Lower leg skin (tissue), 4 donors: ENCODE results near the gene EML6. TPM values are rescaled to one million over a fixed set of nuclear protein-coding genes. Genes with fewer than 3 reads are reported as not detected.

Experiments used
- DNase-seq, 2 donors: peaks; one replicate each; pipeline ENCODE4 v3.0.0-alpha.2; 2019; ENCODE audit warnings: low spot score in 2 of 2
- H3K4me3 ChIP-seq: fragments of 200-600 bp; sonication (generic); 2 replicates; pipeline ENCODE4 v1.5.1; 2017; ENCODE audit warnings: mild to moderate bottlenecking, low read depth; ENCODE audit not compliant: poor library complexity, severe bottlenecking
- POLR2A ChIP-seq, 2 donors: fragments of 450-650 bp; IDR thresholded peaks; one replicate each; pipeline ENCODE4 v1.6.1; 2016 to 2017; ENCODE audit warnings: antibody characterized with exemption in 2 of 2, mild to moderate bottlenecking in 1 of 2, moderate library complexity in 1 of 2
- WGBS, 2 donors: methylation state at CpG; one replicate each; pipeline ENCODE4 v1.1.5; 2018; 5-methylcytosine and 5-hydroxymethylcytosine counted together
- intact Hi-C: fragments of 100-400 bp; cut with DNase I; formaldehyde crosslinking; loops from one replicate; pipeline ENCODE4 v1.15.0; 2023; ENCODE audit warnings: low total_unique reads
- total RNA-seq, 4 donors: library from RNA; depleted of rRNA; stranded (reverse); fragments of >200 nt; gene quantifications; one replicate each; pipeline ENCODE4 v1.1.0, GENCODE V29; 2016
- TF ChIP-seq, protein P1 (sequence below), 3 donors: fragments of 450-650 bp; IDR thresholded peaks; one replicate each; pipeline ENCODE4 v1.5.1; 2016; ENCODE audit warnings: antibody characterized with exemption in 3 of 3, mild to moderate bottlenecking in 3 of 3, moderate library complexity in 2 of 3

Gene EML6
- 1 to 10 TPM; 1.8 to 4.4 (median 3.3) TPM for total RNA-seq

DNA sequence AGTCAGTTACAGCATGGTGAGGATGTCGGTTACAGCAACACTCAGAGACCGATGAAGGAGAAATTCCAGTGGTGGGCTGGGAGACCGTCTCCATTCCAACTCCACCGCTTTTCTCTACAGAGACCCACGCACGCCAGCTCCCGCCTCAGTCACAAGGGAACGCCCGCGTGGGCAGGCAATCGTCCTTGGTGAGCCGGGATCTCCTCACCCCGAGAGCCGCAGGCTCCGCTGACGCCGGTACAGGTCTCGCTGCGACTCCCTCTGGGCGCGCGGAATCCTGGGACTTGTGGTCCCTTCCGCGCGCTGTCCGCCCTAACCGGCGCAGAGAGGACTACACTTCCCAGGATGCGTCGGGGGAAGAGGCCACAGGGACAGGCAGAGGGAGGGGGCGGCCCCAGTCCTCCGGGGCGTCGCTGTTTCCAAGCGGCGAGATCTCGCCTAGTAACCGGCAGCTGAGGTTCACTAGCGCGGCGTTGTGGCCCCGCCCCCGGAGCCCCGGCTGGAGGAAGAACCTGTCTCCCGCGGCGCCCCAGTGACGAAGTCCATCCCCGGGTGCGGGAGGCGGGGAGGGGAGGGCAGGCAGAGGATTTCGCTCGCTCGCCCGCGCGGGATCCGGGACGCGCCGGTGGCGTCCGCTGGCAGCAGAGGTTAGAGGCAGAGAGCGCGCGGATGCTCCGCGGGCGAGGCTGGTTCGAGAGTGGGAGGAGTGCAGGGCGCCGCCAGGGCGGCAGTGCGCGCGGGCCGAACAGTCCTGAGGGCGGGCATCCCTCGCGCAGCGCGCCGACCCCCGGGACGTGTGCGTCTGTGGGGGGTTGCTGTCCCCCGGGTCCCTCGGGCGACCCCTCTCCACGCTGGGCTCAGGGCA is at the start of gene EML6:
Gene EML6, plus strand, starts transcription at position 532 of the 865 bp plus-strand sequence. CDS start 1,400 bp downstream, outside the sequence.
- H3K4me3 ChIP-seq, result peak within 1 kb of the TSS; percentile 49
- peak; percentile 98 to 99 for DNase-seq
- intact Hi-C loops, result loop anchor here (10.0 kb wide), 1 partner anchor 111 kb away; no protein-coding TSS in a partner anchor
- no peak for TF ChIP-seq POLR2A (IDR thresholded peaks at IDR 0.05)
- TF ChIP-seq, protein P1, sequence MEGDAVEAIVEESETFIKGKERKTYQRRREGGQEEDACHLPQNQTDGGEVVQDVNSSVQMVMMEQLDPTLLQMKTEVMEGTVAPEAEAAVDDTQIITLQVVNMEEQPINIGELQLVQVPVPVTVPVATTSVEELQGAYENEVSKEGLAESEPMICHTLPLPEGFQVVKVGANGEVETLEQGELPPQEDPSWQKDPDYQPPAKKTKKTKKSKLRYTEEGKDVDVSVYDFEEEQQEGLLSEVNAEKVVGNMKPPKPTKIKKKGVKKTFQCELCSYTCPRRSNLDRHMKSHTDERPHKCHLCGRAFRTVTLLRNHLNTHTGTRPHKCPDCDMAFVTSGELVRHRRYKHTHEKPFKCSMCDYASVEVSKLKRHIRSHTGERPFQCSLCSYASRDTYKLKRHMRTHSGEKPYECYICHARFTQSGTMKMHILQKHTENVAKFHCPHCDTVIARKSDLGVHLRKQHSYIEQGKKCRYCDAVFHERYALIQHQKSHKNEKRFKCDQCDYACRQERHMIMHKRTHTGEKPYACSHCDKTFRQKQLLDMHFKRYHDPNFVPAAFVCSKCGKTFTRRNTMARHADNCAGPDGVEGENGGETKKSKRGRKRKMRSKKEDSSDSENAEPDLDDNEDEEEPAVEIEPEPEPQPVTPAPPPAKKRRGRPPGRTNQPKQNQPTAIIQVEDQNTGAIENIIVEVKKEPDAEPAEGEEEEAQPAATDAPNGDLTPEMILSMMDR (IDR thresholded peaks at IDR 0.05), result peak in 1 of 3 donors; percentile 49
- 0 to 1% methylated on average over 24 to 58 of the region's 90 CpGs for WGBS, 2 donors

GRCh38 chr2:54675281-54675680 is 48.2 kb upstream of the EML6 start:
- WGBS, 2 donors, result 88 to 91% methylated on average over 8 of the region's 8 CpGs
- intact Hi-C loops, result no loop called here
- DNase-seq, result no peak
- TF ChIP-seq POLR2A (IDR thresholded peaks at IDR 0.05), result no peak
- no peak overlapping the region for H3K4me3 ChIP-seq

DNA sequence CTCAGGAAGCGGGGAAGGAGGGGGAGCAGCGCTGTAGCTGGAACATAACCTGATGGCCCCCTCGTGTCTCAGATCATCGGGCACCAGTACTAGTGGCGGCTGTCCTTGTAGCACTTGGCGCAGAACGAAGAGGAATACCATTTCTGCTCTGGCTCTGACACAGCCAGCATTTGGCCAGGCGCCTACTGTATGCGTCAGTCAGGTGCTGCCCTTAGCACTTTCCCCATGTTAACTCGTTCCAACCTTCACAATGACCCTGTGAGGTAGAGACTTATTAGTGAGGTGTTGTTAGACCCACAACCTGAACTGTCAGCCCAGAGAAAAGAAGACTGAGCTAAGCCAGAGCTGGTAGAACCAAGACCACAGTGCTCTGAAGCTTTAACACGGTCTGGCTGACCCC is 47.7 kb upstream of the EML6 start:
- 47 to 56% methylated on average over 11 of the region's 11 CpGs for WGBS, 2 donors
- no peak for TF ChIP-seq POLR2A (IDR thresholded peaks at IDR 0.05)
- TF ChIP-seq, protein P1 (IDR thresholded peaks at IDR 0.05), result no peak
- DNase-seq, result no peak
- intact Hi-C loops, result no loop called here
- no peak overlapping the region for H3K4me3 ChIP-seq

DNA sequence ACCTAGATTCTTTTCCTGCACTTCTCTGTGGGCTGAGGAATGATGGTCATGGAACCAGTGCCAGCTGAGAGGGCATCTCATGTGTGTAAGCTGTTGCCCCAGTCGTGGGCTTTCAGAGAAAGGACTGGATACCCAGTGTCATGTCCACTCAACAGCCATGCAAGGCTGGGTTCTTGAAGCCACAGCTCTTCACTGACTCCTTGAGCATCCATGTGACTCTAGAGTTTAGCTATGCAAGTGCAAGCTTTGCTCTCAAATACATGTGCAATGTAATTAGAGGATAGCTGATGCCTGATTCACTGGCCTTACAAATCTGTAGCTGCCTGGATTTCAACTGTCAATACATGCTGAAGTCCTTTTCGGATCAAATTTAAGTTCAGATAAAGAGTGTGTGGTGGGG is 46.8 kb upstream of the EML6 start:
- H3K4me3 ChIP-seq, result no peak overlapping the region
- DNase-seq, result no peak
- TF ChIP-seq POLR2A (IDR thresholded peaks at IDR 0.05), result no peak
- TF ChIP-seq, protein P1 (IDR thresholded peaks at IDR 0.05), result no peak
- intact Hi-C loops, result no loop called here
- 61 to 70% methylated on average over 2 of the region's 2 CpGs for WGBS, 2 donors

DNA sequence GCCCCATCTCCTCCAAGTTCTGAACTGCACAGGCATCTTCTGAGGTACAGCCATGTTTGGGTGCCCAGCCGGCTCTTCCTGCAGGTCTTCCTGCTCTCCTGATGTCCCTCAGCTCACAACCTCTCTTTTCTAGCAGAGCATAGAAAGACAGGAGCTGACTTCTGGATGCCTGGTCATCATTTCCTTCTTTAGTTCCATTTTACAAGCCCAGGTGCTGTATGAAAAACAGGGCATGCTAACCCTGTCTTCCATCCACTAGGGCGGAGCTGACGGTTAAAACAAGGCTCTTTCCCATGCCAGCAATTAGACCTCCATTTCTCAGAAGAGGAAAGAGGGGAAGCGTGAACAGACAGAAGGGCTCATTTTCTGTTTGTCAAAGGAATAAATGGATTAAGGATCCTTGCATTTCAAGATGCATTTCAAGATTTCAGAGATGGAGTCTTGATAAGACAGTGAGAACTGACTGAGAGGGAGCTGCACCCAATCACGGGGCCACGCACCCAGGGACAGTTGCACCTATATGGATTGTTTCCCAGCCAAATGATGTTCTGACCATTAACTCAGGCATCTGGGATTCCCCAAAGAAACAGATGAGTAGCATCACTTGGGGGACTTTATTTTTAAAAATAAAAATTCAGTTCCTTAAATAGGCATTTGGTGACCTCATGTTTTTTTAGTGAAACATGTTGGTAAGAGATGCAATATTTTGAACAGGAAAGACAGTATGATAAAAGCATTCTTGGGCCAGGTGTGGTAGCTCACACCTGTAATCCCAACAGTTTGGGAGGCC is 45.8 kb upstream of the EML6 start:
- TF ChIP-seq, protein P1 (IDR thresholded peaks at IDR 0.05), result no peak
- no peak for TF ChIP-seq POLR2A (IDR thresholded peaks at IDR 0.05)
- intact Hi-C loops, result no loop called here
- H3K4me3 ChIP-seq, result no peak overlapping the region
- DNase-seq, result no peak
- 87 to 90% methylated on average over 6 of the region's 6 CpGs for WGBS, 2 donors

DNA sequence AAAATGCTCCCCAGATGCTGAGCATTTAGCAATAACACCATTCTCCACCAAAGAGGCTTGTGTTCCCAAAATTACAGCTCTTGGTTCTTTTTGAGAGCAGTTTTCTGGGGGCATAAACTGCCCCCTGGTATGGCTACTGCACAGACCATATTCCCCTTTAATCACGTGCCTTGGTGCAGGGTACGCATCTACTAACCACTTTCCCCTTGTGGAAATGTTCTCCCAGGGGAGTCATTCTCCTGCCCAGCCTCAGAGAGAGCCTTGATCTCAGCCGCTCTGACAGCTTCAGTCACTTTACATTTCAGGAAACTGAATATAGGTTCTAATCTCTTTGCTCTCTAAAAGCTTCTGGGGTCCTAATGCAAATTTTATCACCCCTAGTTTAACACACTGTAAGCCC is 44.7 kb upstream of the EML6 start:
- no peak for DNase-seq
- intact Hi-C loops, result no loop called here
- TF ChIP-seq, protein P1 (IDR thresholded peaks at IDR 0.05), result no peak
- no peak for TF ChIP-seq POLR2A (IDR thresholded peaks at IDR 0.05)
- H3K4me3 ChIP-seq, result no peak overlapping the region
- 64 to 81% methylated on average over 3 of the region's 3 CpGs for WGBS, 2 donors
